ENCODE results near the gene JMJD1C.

DNA sequence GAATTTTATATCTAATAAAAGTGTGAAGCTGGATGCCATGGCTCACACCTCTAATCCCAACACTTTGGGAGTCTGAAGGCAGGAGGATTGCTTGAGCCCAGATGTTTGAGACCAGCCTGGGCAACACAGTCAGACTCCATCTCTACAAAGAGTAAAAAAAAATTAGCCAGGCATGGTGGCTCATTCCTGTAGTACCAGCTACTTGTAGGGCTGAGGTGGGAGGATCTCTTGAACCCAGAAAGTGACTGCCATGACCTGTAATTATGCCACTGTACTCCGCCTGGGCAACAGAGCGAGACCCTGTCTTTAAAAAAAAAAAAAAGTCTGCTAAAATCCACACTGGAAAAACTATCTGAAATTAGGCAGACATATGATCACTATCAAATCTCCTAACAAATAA, 7.6 kb downstream of the JMJD1C start:
- no peak for TF ChIP-seq RB1 (IDR thresholded peaks at IDR 0.05; ENCODE audit: borderline replicate concordance)
- TF ChIP-seq BHLHE40 (IDR thresholded peaks at IDR 0.05; ENCODE audit: borderline replicate concordance in 1 of 2, low read depth in 2 of 2, low read length in 1 of 2) = no peak
- no peak for TF ChIP-seq POLR2A (IDR thresholded peaks at IDR 0.05; ENCODE audit: low read depth, low read length)
- TF ChIP-seq, protein P1, sequence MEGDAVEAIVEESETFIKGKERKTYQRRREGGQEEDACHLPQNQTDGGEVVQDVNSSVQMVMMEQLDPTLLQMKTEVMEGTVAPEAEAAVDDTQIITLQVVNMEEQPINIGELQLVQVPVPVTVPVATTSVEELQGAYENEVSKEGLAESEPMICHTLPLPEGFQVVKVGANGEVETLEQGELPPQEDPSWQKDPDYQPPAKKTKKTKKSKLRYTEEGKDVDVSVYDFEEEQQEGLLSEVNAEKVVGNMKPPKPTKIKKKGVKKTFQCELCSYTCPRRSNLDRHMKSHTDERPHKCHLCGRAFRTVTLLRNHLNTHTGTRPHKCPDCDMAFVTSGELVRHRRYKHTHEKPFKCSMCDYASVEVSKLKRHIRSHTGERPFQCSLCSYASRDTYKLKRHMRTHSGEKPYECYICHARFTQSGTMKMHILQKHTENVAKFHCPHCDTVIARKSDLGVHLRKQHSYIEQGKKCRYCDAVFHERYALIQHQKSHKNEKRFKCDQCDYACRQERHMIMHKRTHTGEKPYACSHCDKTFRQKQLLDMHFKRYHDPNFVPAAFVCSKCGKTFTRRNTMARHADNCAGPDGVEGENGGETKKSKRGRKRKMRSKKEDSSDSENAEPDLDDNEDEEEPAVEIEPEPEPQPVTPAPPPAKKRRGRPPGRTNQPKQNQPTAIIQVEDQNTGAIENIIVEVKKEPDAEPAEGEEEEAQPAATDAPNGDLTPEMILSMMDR (IDR thresholded peaks at IDR 0.05 in 2 of 3, conservative IDR thresholded peaks at IDR 0.05 in 1 of 3; ENCODE audit: control insufficient read depth in 2 of 3, extremely low read depth in 1 of 3, insufficient read depth in 1 of 3, low read depth in 3 of 3, low read length in 3 of 3) = no peak
- no peak for TF ChIP-seq FOS (IDR thresholded peaks at IDR 0.05; ENCODE audit: borderline replicate concordance, extremely low read depth, insufficient read length)
- TF ChIP-seq SP1 (IDR thresholded peaks at IDR 0.05; ENCODE audit: low read depth, low read length) = no peak
- TF ChIP-seq EZH2 (IDR thresholded peaks at IDR 0.05; ENCODE audit: borderline replicate concordance, control insufficient read depth, low read depth, low read length) = no peak
- no peak for TF ChIP-seq HDAC6 (IDR thresholded peaks at IDR 0.05; ENCODE audit: unreplicated experiment)

All from GM12878 (cell line).